ENCODE measurements around the gene NAT9.

The NAT9 gene

DNA sequence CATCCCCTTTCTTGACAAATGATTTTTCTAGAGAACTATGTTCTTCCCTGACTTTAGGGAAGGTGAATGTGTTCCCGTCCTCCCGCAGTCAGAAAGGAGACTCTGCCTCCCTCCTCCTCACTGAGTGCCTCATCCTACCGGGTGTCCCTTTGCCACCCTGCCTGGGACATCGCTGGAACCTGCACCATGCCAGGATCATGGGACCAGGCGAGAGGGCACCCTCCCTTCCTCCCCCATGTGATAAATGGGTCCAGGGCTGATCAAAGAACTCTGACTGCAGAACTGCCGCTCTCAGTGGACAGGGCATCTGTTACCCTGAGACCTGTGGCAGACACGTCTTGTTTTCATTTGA lies 7.4 kb downstream of the NAT9 start:
- Mint-ChIP-seq H3K36me3 (peaks cover 20% of the 10 kb centered on the region), H3K27ac (no peak overlapping the region), H3K9me3 (no peaks in the 10 kb centered on the region), H3K4me3 (no peak overlapping the region), H3K27me3 (no peaks in the 10 kb centered on the region), H3K4me1 (peaks cover 9% of the 10 kb centered on the region)
- ATAC-seq (ENCODE audit: low read depth) (no peak), DNase-seq (ENCODE audit: low spot score in 2 of 2) (no peak)

DNA sequence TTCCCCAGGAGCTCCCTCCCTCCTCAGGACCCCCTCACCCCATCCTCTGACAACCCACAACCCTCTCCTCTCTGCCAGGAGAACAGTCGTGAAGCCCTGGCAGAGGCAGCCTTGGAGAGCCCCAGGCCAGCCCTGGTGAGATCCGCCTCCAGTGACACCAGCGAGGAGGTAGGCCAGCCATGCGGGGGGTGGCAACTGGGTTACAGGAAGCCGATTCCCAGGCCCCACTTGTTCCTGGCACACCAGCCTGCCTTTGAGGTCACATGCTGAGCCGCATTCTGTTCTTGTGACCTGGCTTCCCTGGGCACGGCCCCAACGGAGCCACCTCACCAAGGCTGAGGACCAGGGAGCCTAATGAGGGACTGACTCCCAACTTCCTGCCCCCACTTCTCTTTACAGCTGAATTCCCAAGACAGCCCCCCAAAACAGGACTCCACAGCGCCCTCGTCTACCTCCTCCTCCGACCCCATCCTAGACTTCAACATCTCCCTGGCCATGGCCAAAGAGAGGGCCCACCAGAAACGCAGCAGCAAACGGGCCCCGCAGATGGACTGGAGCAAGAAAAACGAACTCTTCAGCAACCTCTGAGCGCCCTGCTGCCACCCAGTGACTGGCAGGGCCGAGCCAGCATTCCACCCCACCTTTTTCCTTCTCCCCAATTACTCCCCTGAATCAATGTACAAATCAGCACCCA lies 7.9 kb downstream of the NAT9 start:
- ATAC-seq (ENCODE audit: low read depth) (no peak), DNase-seq (ENCODE audit: low spot score in 2 of 2) (no peak)
- Mint-ChIP-seq H3K36me3 (peaks cover 20% of the 10 kb centered on the region), H3K27me3 (no peaks in the 10 kb centered on the region), H3K4me3 (no peak overlapping the region), H3K4me1 (peaks cover 9% of the 10 kb centered on the region), H3K9me3 (no peaks in the 10 kb centered on the region), H3K27ac (no peak overlapping the region)

DNA sequence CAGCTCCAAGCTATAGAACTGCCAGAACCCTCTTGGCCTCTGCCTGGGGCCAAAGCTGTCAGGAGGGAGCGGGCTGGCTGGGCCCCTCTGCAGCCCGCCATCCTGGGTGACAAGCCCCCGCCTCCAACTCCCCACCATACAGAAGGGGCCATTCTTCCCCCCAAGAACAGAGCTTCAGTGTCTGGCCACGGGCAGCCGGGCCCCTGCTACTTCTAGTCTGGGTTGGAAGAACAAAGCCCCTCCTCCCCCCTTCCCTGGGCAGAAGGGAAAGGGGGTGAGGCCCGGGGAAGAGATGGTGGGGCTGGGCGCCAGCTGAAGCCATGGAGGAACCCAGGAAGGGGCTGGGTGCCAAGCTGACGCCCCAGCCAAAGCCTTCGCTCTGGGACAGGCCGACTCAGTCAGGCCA lies 9.0 kb downstream of the NAT9 start:
- H3K4me1 Mint-ChIP-seq, result peaks cover 11% of the 10 kb centered on the region
- no peaks in the 10 kb centered on the region for H3K9me3 Mint-ChIP-seq
- no peak overlapping the region for H3K27ac Mint-ChIP-seq
- H3K4me3 Mint-ChIP-seq, result no peak overlapping the region
- ATAC-seq (ENCODE audit: low read depth) (no peak), DNase-seq (ENCODE audit: low spot score in 2 of 2) (no peak)
- H3K27me3 Mint-ChIP-seq, result no peaks in the 10 kb centered on the region
- peaks cover 15% of the 10 kb centered on the region for H3K36me3 Mint-ChIP-seq

DNA sequence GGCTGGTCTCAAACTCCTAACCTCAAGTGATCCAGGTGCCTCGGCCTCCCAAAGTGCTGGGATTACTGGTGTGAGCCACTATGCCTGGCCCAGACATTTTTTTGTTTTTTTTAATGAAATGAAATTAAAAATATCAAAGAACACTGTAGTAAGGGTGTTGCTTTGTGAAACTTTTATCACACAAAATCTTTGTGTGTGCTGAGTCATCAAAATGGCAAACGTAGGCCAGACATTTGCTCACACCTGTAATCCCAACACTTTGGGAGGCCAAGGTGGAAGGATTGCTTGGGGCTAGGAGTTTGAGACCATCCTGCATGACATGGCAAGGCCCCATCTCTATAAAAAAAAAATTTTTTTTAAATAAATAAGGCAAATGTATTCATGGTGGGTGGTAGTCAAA lies 9.7 kb downstream of the NAT9 start:
- Mint-ChIP-seq H3K27ac (no peak overlapping the region), H3K9me3 (no peaks in the 10 kb centered on the region)
- ATAC-seq (ENCODE audit: low read depth), result no peak

DNA sequence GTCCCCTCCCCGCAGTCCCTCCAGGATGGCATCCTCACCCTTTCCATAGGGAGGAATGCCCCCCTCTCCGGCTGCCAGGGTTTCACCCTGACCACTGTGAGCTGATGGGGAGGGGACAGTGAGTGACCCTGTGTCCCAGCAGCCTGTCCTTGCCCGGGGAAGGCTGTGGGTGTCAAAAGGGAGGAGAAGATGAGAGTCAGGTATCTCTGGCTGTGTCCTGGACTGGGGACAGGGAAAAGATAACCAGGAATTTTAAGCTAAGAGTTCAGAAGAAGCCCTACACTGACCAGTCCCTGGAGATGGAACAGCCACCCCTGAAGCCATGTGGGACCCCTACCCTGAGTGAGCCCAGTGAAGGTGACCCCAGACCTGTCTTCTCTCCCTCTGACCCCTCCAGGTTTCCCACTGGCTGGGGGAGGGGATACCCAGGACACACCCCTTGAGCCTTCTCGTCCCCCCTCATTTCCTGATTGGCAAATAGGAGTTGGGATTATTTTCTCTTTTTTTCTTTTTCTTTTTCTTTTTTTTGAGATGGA lies 11.3 kb downstream of the NAT9 start:
- peaks cover 5% of the 10 kb centered on the region for H3K4me1 Mint-ChIP-seq
- no peak for DNase-seq (ENCODE audit: low spot score in 2 of 2)
- peaks cover 12% of the 10 kb centered on the region for H3K36me3 Mint-ChIP-seq
- no peaks in the 10 kb centered on the region for H3K27me3 Mint-ChIP-seq
- no peak for ATAC-seq (ENCODE audit: low read depth)
- no peaks in the 10 kb centered on the region for H3K9me3 Mint-ChIP-seq
- H3K4me3 Mint-ChIP-seq, result no peak overlapping the region
- H3K27ac Mint-ChIP-seq, result no peak overlapping the region

More for the DNA sequence above, 9.7 kb downstream of the NAT9 start:
- no peaks in the 10 kb centered on the region for H3K27me3 Mint-ChIP-seq
- no peak overlapping the region for H3K4me3 Mint-ChIP-seq
- no peak for DNase-seq (ENCODE audit: low spot score in 2 of 2)
- peaks cover 12% of the 10 kb centered on the region for H3K36me3 Mint-ChIP-seq
- H3K4me1 Mint-ChIP-seq, result peaks cover 12% of the 10 kb centered on the region

DNA sequence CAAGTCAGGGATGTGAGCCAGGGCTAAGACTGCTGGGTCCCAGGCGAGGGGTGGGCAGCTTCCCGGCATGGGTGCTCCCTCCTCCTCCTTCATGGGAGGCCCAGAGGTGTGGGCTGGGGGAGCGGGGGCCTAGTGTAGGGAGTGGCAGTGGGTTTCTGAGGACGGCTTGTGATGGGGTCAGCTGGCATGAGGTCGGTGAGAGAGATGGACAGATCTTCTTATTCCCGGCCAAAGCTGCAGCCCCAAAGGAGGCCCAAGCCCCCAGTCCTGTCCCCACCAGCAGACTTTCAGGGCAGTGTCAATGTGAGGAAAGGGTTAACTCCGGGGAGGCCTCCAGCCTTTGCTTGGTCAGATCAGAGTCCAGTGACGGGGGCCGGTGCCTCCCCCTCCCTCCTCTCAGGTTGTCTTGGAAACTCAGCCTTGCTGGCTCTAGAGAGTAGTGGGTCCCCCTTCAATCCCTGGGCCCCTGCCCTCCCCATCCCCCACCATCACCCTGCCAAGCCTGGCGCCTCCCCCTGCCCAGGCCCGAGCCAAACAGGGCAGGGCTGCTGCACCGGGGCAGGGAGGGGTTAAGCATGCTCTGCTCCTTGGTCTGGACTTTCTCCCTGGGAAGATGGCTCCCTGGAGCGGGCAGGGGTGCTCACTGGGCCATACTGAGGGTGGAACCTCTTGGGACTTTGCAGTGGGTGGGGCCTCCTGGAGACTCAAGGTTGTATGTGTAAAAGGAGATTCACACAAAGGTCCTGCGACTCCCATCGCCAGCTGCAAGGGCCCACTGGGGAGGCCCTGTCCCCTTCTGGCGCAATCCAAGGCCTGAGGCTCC lies 12.4 kb downstream of the NAT9 start:
- Mint-ChIP-seq H3K4me1 (peaks cover 15% of the 10 kb centered on the region), H3K36me3 (peaks cover 9% of the 10 kb centered on the region), H3K9me3 (no peaks in the 10 kb centered on the region), H3K27me3 (no peaks in the 10 kb centered on the region), H3K4me3 (no peak overlapping the region), H3K27ac (no peak overlapping the region)
- ATAC-seq (ENCODE audit: low read depth) (no peak), DNase-seq (ENCODE audit: low spot score in 2 of 2) (no peak)

DNA sequence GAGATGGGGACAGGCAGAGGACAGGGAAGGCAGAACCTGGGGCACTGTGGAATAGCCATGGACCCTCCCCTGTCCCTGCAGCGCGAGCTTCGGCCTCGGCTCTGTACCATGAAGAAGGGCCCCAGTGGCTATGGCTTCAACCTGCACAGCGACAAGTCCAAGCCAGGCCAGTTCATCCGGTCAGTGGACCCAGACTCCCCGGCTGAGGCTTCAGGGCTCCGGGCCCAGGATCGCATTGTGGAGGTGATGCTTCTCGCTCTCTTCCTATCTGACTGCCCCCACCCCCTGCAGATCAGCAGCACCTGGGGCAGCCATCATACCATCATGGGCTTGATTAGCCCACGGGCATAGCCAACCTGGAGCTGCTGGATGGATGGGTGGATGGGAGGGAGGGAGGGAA lies 14.2 kb downstream of the NAT9 start:
- H3K4me3 Mint-ChIP-seq, result no peak overlapping the region
- H3K4me1 Mint-ChIP-seq, result peaks cover 29% of the 10 kb centered on the region
- DNase-seq (ENCODE audit: low spot score in 2 of 2) (no peak), ATAC-seq (ENCODE audit: low read depth) (no peak)
- no peak overlapping the region for H3K27ac Mint-ChIP-seq
- H3K9me3 Mint-ChIP-seq, result no peaks in the 10 kb centered on the region
- H3K36me3 Mint-ChIP-seq, result peaks cover 2% of the 10 kb centered on the region
- H3K27me3 Mint-ChIP-seq, result no peaks in the 10 kb centered on the region

DNA sequence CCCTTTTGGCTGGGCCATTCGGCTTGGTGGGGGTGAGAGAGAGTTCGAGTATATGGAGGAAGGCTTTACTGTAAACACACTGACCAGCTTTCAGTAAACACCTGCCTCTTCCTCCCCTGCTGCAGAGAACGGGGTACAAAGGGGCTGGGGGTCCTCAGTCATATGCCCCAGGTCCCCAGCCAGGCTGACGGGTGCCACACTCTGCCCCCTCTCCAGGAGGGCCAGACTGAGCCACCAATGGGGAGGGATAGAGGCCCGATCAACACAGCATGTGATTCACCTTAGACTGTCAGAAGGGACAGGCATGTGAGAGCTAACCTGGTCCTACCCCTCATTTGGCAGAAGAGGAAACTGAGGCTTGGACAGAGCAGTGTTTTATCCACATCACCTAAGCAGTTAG lies 14.7 kb downstream of the NAT9 start:
- H3K27ac Mint-ChIP-seq, result no peak overlapping the region
- no peak overlapping the region for H3K4me3 Mint-ChIP-seq
- H3K9me3 Mint-ChIP-seq, result no peaks in the 10 kb centered on the region
- no peaks in the 10 kb centered on the region for H3K27me3 Mint-ChIP-seq
- no peak for ATAC-seq (ENCODE audit: low read depth)
- peaks cover 31% of the 10 kb centered on the region for H3K4me1 Mint-ChIP-seq
- H3K36me3 Mint-ChIP-seq, result no peaks in the 10 kb centered on the region
- no peak for DNase-seq (ENCODE audit: low spot score in 2 of 2)

DNA sequence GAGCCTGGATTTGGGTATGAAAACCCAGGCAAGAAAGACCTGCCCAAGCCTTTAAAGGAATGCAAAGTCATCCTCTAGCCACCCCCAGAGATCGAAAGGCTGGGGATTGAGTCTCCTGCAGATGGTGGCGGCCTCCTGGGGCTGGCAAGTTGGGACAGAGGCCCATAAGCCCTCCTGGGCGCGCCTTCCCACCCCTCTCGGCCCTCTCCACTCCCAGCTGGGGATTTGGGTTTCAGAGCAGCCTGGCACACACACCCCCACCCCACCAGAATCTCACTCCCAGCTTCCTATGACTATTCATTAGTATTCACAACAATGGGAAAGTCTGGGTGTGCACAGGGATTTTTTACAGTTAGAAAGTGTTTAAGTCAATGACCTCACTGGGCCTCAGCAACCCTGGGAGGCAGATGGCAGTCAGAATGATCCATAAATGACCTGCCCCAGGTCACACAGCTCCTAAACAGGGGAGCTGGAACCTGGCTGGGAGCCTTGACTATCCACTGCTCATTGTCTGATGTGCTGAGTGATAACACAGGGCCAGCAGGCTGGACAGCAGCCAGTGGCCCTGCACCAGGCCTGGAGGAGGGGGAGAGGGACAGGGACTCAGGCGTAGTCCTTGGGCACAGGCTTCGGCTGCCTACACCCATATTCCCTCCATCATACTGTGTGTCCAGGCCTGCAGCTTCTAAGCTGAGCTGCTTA lies 15.6 kb downstream of the NAT9 start:
- H3K27me3 Mint-ChIP-seq, result no peaks in the 10 kb centered on the region
- no peaks in the 10 kb centered on the region for H3K9me3 Mint-ChIP-seq
- H3K4me3 Mint-ChIP-seq, result no peak overlapping the region
- ATAC-seq (ENCODE audit: low read depth) (no peak), DNase-seq (ENCODE audit: low spot score in 2 of 2) (no peak)
- H3K4me1 Mint-ChIP-seq, result peaks cover 31% of the 10 kb centered on the region
- H3K36me3 Mint-ChIP-seq, result no peaks in the 10 kb centered on the region
- H3K27ac Mint-ChIP-seq, result no peak overlapping the region

DNA sequence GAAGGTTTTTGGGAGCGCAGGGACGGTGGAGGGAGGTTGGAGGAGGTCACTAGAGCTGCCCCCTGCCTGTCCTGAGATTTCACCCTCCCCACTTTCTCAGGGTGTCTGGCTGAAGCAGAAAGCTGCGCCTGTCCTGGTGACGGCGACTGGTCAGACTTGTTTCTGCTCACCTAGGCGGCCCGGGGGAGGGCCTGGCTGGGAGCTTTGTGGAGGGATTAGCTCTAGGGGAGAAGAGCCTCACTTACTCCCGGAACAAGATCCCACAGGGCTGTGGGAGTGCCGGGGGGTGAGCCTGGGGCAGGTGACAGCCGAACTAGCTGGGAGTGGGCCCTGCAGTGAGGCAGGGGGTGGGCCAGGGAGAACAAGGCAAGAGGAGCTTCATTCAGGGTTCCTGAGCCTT lies 16.2 kb downstream of the NAT9 start:
- H3K4me1 Mint-ChIP-seq, result peaks cover 34% of the 10 kb centered on the region
- no peaks in the 10 kb centered on the region for H3K36me3 Mint-ChIP-seq

DNA sequence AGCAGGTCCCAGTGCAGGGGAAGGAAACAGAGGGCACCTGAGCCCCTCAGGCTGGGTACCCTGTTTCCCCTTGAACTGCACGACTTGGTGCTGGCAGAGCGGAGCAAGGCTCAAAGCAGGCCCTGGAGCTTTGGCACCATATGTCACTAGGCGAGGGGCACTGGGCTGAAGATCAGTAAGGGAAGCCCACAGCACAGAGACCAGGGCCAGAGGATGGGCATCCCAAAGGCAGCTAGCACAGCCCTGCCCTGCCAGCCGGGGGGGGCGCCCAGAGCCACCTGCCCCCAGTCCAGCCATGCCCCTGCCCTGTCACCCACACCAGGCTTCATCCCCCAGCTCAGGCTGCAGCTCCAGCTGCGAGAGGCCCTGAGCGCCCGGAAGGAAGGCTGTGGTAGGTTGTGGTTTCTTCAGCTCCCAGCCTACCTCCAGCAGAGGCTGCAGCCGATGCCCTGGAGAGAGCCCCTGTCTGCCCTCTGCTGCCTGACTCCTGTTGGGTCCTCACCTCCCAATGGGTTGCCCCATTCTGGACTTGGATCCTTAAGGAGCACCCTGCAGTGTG lies 16.8 kb downstream of the NAT9 start:
- H3K36me3 Mint-ChIP-seq, result no peaks in the 10 kb centered on the region
- H3K9me3 Mint-ChIP-seq, result no peaks in the 10 kb centered on the region
- H3K4me1 Mint-ChIP-seq, result peaks cover 34% of the 10 kb centered on the region
- H3K27ac Mint-ChIP-seq, result peak overlapping the region; percentile 50
- DNase-seq (ENCODE audit: low spot score in 2 of 2) (no peak), ATAC-seq (ENCODE audit: low read depth) (peak; percentile 86)
- peak overlapping the region; percentile 63 for H3K4me3 Mint-ChIP-seq
- no peaks in the 10 kb centered on the region for H3K27me3 Mint-ChIP-seq

More for the DNA sequence above, 16.2 kb downstream of the NAT9 start:
- Mint-ChIP-seq H3K4me3 (no peak overlapping the region), H3K9me3 (no peaks in the 10 kb centered on the region), H3K27me3 (no peaks in the 10 kb centered on the region), H3K27ac (no peak overlapping the region)
- no peak for ATAC-seq (ENCODE audit: low read depth)
- DNase-seq (ENCODE audit: low spot score in 2 of 2), result no peak

DNA sequence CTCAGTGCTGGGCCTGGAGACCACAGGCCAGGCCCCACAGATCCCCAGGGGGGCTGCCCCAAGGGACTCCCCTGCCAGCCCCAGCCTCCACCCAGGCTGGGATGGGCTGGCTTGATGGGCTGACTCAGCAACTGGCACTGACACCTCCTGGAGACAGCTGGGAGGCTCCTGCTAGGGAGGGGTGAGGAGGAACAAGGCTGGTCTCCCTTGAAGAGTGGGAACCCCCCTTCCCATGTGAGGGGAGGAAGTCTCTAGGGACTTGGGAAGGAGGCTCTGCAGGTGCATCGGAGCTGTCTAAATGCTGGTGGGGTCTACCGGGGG lies 17.3 kb downstream of the NAT9 start:
- DNase-seq (ENCODE audit: low spot score in 2 of 2) (no peak), ATAC-seq (ENCODE audit: low read depth) (peak; percentile 50)
- Mint-ChIP-seq H3K36me3 (no peaks in the 10 kb centered on the region), H3K4me3 (peak overlapping the region; percentile 63), H3K27me3 (no peaks in the 10 kb centered on the region), H3K9me3 (no peaks in the 10 kb centered on the region), H3K4me1 (peaks cover 36% of the 10 kb centered on the region), H3K27ac (peak overlapping the region; percentile 50)

DNA sequence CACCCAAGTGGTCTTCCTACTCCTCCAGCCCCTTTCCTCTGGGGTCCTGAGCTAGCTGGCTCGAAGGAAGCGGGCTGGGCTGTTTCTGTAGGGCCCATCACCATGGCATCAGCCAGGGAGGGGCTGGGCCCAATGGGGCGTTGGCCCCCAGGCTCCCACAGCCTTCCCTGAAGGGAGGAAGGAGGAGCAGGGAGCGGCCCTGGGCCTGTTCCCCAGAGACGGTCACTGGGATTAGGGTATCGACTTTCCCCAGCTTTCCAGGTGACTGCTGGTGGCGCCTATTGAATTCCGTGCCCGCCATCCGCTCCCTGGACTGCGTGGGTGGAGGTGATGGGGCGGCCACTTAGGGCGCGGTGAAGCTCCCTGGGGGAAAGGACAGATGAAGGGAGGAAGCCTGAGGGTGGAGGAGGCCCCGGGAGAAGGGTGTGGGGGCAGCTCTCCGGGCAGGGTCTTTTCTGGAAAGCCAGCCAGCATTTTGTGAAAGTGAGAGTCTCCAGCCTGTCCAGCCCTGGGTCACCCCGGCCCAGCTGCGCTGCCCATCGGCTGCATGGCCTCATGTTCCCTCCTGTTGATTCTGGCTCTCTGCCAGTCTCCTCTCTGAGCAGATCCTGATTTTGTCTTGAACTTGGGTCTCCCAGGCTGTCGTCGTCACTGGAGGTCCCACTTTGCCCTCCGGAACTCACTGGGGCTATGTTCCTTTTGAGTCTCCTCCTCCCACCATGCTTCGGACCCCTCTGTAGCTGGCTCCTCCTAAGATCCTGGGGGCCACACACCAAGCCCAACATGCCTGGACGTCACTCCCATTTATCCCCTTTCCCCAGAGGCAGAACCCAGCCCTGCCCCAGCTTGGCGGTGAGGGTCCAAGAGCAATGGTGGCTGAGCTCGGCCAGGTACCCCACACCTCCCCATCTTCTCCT lies 18.0 kb downstream of the NAT9 start:
- Mint-ChIP-seq H3K36me3 (no peaks in the 10 kb centered on the region), H3K27me3 (no peaks in the 10 kb centered on the region), H3K9me3 (no peaks in the 10 kb centered on the region), H3K4me3 (peak overlapping the region; percentile 63), H3K4me1 (peaks cover 40% of the 10 kb centered on the region), H3K27ac (peak overlapping the region; percentile 50)
- DNase-seq (ENCODE audit: low spot score in 2 of 2) (no peak), ATAC-seq (ENCODE audit: low read depth) (no peak)

All from memory B cell (primary cell).